ENCODE measurements around the gene GJC2.

GRCh38 chr1:228157729-228158126 lies 8.0 kb downstream of the GJC2 start:
- TF ChIP-seq REST (IDR thresholded peaks at IDR 0.05), result no peak
- TF ChIP-seq ATF3 (IDR thresholded peaks at IDR 0.05), result no peak
- TF ChIP-seq CTCF (IDR thresholded peaks at IDR 0.05; ENCODE audit: low read depth, low read length, missing input control), result no peak
- TF ChIP-seq RAD21 (IDR thresholded peaks at IDR 0.05), result no peak
- no peak for TF ChIP-seq ZBTB33 (IDR thresholded peaks at IDR 0.05)
- no peak for TF ChIP-seq YY1 (IDR thresholded peaks at IDR 0.05)
